ENCODE measurements around the gene SYT1.
"Not testable (repeated sequence)": the region's sequence is repeated elsewhere in the genome, so short reads cannot be mapped to it uniquely, and the experiment has no call there.

SYT1 gene

GRCh38 chr12:78966926-78967325 is 102.4 kb downstream of the SYT1 start:
- no peak for DNase-seq (ENCODE audit: low read depth in 4 of 4, low spot score in 1 of 4)

GRCh38 chr12:78968226-78968625 is 103.7 kb downstream of the SYT1 start:
- DNase-seq (ENCODE audit: low read depth in 4 of 4, low spot score in 1 of 4) = no peak

GRCh38 chr12:78970041-78970440 is 105.5 kb downstream of the SYT1 start:
- no peak for DNase-seq (ENCODE audit: low read depth in 4 of 4, low spot score in 1 of 4)

- DNase-seq (ENCODE audit: low read depth in 4 of 4, low spot score in 1 of 4) = no peak
These were observed 112.8 kb downstream of the SYT1 start for GRCh38 chr12:78977304-78977867.

GRCh38 chr12:78994168-78994791 is 129.7 kb downstream of the SYT1 start:
- DNase-seq (ENCODE audit: low read depth in 4 of 4, low spot score in 1 of 4) = no peak

- DNase-seq (ENCODE audit: low read depth in 4 of 4, low spot score in 1 of 4) = no peak
These were observed 135.9 kb downstream of the SYT1 start for GRCh38 chr12:79000501-79000900.

GRCh38 chr12:79001404-79001803 is 136.8 kb downstream of the SYT1 start:
- no peak for DNase-seq (ENCODE audit: low read depth in 4 of 4, low spot score in 1 of 4)

- no peak for DNase-seq (ENCODE audit: low read depth in 4 of 4, low spot score in 1 of 4)
These were observed 141.7 kb downstream of the SYT1 start for GRCh38 chr12:79006306-79006705.

GRCh38 chr12:79008591-79008990 is 144.0 kb downstream of the SYT1 start:
- DNase-seq (ENCODE audit: low read depth in 4 of 4, low spot score in 1 of 4) = no peak

- no peak for DNase-seq (ENCODE audit: low read depth in 4 of 4, low spot score in 1 of 4)
These were observed 148.1 kb downstream of the SYT1 start for GRCh38 chr12:79012636-79013035.

GRCh38 chr12:79016181-79016580 is 151.6 kb downstream of the SYT1 start:
- DNase-seq (ENCODE audit: low read depth in 4 of 4, low spot score in 1 of 4) = no peak

GRCh38 chr12:79019672-79020071 is 155.1 kb downstream of the SYT1 start:
- no peak for DNase-seq (ENCODE audit: low read depth in 4 of 4, low spot score in 1 of 4)

- no peak for DNase-seq (ENCODE audit: low read depth in 4 of 4, low spot score in 1 of 4)
These were observed 155.5 kb downstream of the SYT1 start for GRCh38 chr12:79020106-79020505.

- no peak for DNase-seq (ENCODE audit: low read depth in 4 of 4, low spot score in 1 of 4)
These were observed 156.4 kb downstream of the SYT1 start for GRCh38 chr12:79021021-79021420.

GRCh38 chr12:79023261-79023660 is 158.7 kb downstream of the SYT1 start:
- no peak for DNase-seq (ENCODE audit: low read depth in 4 of 4, low spot score in 1 of 4)

- DNase-seq (ENCODE audit: low read depth in 4 of 4, low spot score in 1 of 4) = no peak
These were observed 159.2 kb downstream of the SYT1 start for GRCh38 chr12:79023784-79024183.

GRCh38 chr12:79033788-79034187 is 169.2 kb downstream of the SYT1 start:
- no peak for DNase-seq (ENCODE audit: low read depth in 4 of 4, low spot score in 1 of 4)

- DNase-seq (ENCODE audit: low read depth in 4 of 4, low spot score in 1 of 4) = not testable (repeated sequence)
These were observed 180.2 kb downstream of the SYT1 start for GRCh38 chr12:79044748-79045147.

- DNase-seq (ENCODE audit: low read depth in 4 of 4, low spot score in 1 of 4) = not testable (repeated sequence)
These were observed 180.7 kb downstream of the SYT1 start for GRCh38 chr12:79045149-79045703.

GRCh38 chr12:79046021-79046420 is 181.4 kb downstream of the SYT1 start:
- no peak for DNase-seq (ENCODE audit: low read depth in 4 of 4, low spot score in 1 of 4)

GRCh38 chr12:79048962-79049361 is 184.4 kb downstream of the SYT1 start:
- no peak for DNase-seq (ENCODE audit: low read depth in 4 of 4, low spot score in 1 of 4)

- no peak for DNase-seq (ENCODE audit: low read depth in 4 of 4, low spot score in 1 of 4)
These were observed 188.8 kb downstream of the SYT1 start for GRCh38 chr12:79053394-79053793.
